SK-N-SH (cell line): ENCODE results near the gene FBXL7. TPM values are rescaled to one million over a fixed set of nuclear protein-coding genes. Genes with fewer than 3 reads are reported as not detected.

Experiments used
- CTCF ChIA-PET: fragments of 300-600, 350-600 bp; formaldehyde crosslinking; extraction: SDS; loops from one replicate; lab custom pipeline; 2021; lab: Yijun Ruan, JAX
- POLR2A ChIA-PET: fragments of 350-600 bp; sonication (Branson Sonifier 250); formaldehyde crosslinking; extraction: SDS; loops from one replicate; lab custom pipeline; 2020; ENCODE audit warnings: antibody characterized with exemption, inconsistent platforms; lab: Yijun Ruan, JAX
- DNase-seq: peaks from one replicate; pipeline ENCODE4 v3.0.0; 2012
- H2AFZ ChIP-seq: fragments of 200-600 bp; sonication (generic); 2 replicates; pipeline ENCODE4 v1.8.1; 2016; ENCODE audit warnings: antibody characterized with exemption, mild to moderate bottlenecking, low read depth
- H3F3A ChIP-seq: fragments of 200-600 bp; sonication (generic); replicated peaks from 2 replicates; pipeline ENCODE3; 2016; ENCODE audit warnings: antibody characterized with exemption, mild to moderate bottlenecking; ENCODE audit not compliant: insufficient read depth
- H3K27ac ChIP-seq, 2 experiments: fragments of 200-500 bp in 1 of 2; fragments of 200-600 bp in 1 of 2; sonication (Bioruptor generic) in 1 of 2; sonication (generic), shearing (Covaris generic) in 1 of 2; 2 replicates each; pipeline versions ENCODE4 v1.5.1 to v1.6.1; 2014 to 2016; ENCODE audit warnings: low read depth in 2 of 2, inconsistent platforms in 1 of 2, low read length in 1 of 2, mild to moderate bottlenecking in 1 of 2, mixed read lengths in 1 of 2
- H3K27me3 ChIP-seq: fragments of 200-600 bp; sonication (generic), shearing (Covaris generic); 2 replicates; pipeline ENCODE4 v1.6.1; 2016; ENCODE audit warnings: mixed run types; ENCODE audit not compliant: insufficient read depth
- H3K36me3 ChIP-seq, 2 experiments: fragments of 200-500 bp in 1 of 2; fragments of 200-600 bp in 1 of 2; sonication (Bioruptor generic) in 1 of 2; sonication (generic) in 1 of 2; replicated peaks in 1 of 2; 2 replicates each; pipeline versions ENCODE3 to v1.5.1; 2014 to 2016; ENCODE audit warnings: low read length in 1 of 2, mild to moderate bottlenecking in 1 of 2; ENCODE audit not compliant: insufficient read depth in 2 of 2, control insufficient read depth in 1 of 2
- H3K4me1 ChIP-seq, 2 experiments: fragments of 200-500 bp in 1 of 2; fragments of 200-600 bp in 1 of 2; sonication (Bioruptor generic) in 1 of 2; sonication (generic), shearing (Covaris generic) in 1 of 2; 2 replicates each; pipeline versions ENCODE4 v1.5.1 to v1.6.1; 2014 to 2016; ENCODE audit warnings: low read depth in 1 of 2, low read length in 1 of 2, mixed run types in 1 of 2; ENCODE audit not compliant: insufficient read depth in 2 of 2, control insufficient read depth in 1 of 2
- H3K4me2 ChIP-seq: fragments of 200-600 bp; sonication (generic), shearing (Covaris generic); 2 replicates; pipeline ENCODE4 v1.6.1; 2017; ENCODE audit warnings: mixed run types
- H3K4me3 ChIP-seq, 2 experiments: fragments of 200-500 bp in 1 of 2; fragments of 200-600 bp in 1 of 2; sonication (Bioruptor generic) in 1 of 2; sonication (generic), shearing (Covaris generic) in 1 of 2; 2 replicates each; pipeline versions ENCODE4 v1.5.1 to v1.8.1; 2014 to 2016; ENCODE audit warnings: low read depth in 2 of 2, inconsistent platforms in 1 of 2, low read length in 1 of 2, mild to moderate bottlenecking in 1 of 2, mixed read lengths in 1 of 2, moderate library complexity in 1 of 2
- H3K79me2 ChIP-seq: fragments of 200-600 bp; sonication (generic); 2 replicates; pipeline ENCODE4 v1.8.1; 2017; ENCODE audit warnings: mild to moderate bottlenecking; ENCODE audit not compliant: insufficient read depth
- H3K9ac ChIP-seq: fragments of 200-600 bp; sonication (generic); 2 replicates; pipeline ENCODE4 v1.6.1; 2017; ENCODE audit warnings: mixed run types
- H3K9me2 ChIP-seq: fragments of 200-600 bp; sonication (generic); 2 replicates; pipeline ENCODE4 v1.6.1; 2017; ENCODE audit warnings: mixed run types
- H3K9me3 ChIP-seq: fragments of 200-600 bp; sonication (generic); 2 replicates; pipeline ENCODE4 v1.6.1; 2017; ENCODE audit warnings: mixed run types, mild to moderate bottlenecking, moderate library complexity
- H4K20me1 ChIP-seq: fragments of 200-600 bp; sonication (generic); 2 replicates; pipeline ENCODE4 v1.6.1; 2017; ENCODE audit warnings: mild to moderate bottlenecking, mixed run types; ENCODE audit not compliant: insufficient read depth
- CHD2 ChIP-seq: fragments of 150-350 bp; IDR thresholded peaks from 2 replicates; pipeline ENCODE4 v1.6.1; 2018; ENCODE audit warnings: low read length; ENCODE audit not compliant: partially characterized antibody
- CTCF ChIP-seq: fragments of 200-600 bp; sonication (generic); IDR thresholded peaks from 2 replicates; pipeline ENCODE4 v1.6.1; 2017; ENCODE audit warnings: antibody characterized with exemption, mild to moderate bottlenecking, moderate library complexity
- ELF1 ChIP-seq: IDR thresholded peaks from 2 replicates; pipeline ENCODE4 v1.4.0; 2012
- EP300 ChIP-seq, 2 experiments: IDR thresholded peaks; 2 replicates each; pipeline versions ENCODE4 v1.4.0 to v1.6.1; 2012; ENCODE audit warnings: borderline replicate concordance in 1 of 2, low read depth in 1 of 2, low read length in 1 of 2
- FOSL2 ChIP-seq: IDR thresholded peaks from 2 replicates; pipeline ENCODE4 v1.4.0; 2012; ENCODE audit warnings: low read depth, mild to moderate bottlenecking, moderate library complexity, borderline replicate concordance
- FOXJ3 ChIP-seq: sonication (generic); formaldehyde crosslinking; IDR thresholded peaks from 2 replicates; pipeline ENCODE4 v1.5.1; 2020; ENCODE audit warnings: mild to moderate bottlenecking, missing genetic modification reagents
- JUND ChIP-seq: IDR thresholded peaks from 2 replicates; pipeline ENCODE4 v1.4.0; 2012
- MAX ChIP-seq: IDR thresholded peaks from 2 replicates; pipeline ENCODE4 v1.4.0; 2012; ENCODE audit warnings: low read depth
- MEF2A ChIP-seq: IDR thresholded peaks from 2 replicates; pipeline ENCODE4 v1.4.0; 2012; ENCODE audit warnings: low read depth, borderline replicate concordance
- MXI1 ChIP-seq: IDR thresholded peaks from 2 replicates; pipeline ENCODE4 v1.6.1; 2012; ENCODE audit warnings: mild to moderate bottlenecking, low read depth, low read length, improper control_type of control experiment
- NFIC ChIP-seq: IDR thresholded peaks from 2 replicates; pipeline ENCODE4 v1.4.0; 2012; ENCODE audit warnings: borderline replicate concordance
- NRF1 ChIP-seq: IDR thresholded peaks from 2 replicates; pipeline ENCODE4 v1.6.1; 2012; ENCODE audit warnings: low read depth, mild to moderate bottlenecking, low read length
- RAD21 ChIP-seq: IDR thresholded peaks from 2 replicates; pipeline ENCODE4 v1.6.1; 2012; ENCODE audit warnings: mild to moderate bottlenecking, low read length
- RXRA ChIP-seq: IDR thresholded peaks from 2 replicates; pipeline ENCODE4 v1.4.0; 2012; ENCODE audit warnings: low read depth, mild to moderate bottlenecking, borderline replicate concordance
- TEAD4 ChIP-seq: IDR thresholded peaks from 2 replicates; pipeline ENCODE4 v1.4.0; 2012; ENCODE audit warnings: mild to moderate bottlenecking, borderline replicate concordance; ENCODE audit not compliant: insufficient read depth
- USF1 ChIP-seq: IDR thresholded peaks from 2 replicates; pipeline ENCODE4 v1.4.0; 2012; ENCODE audit warnings: low read depth, borderline replicate concordance
- YY1 ChIP-seq: IDR thresholded peaks from 2 replicates; pipeline ENCODE4 v1.4.0; 2012; ENCODE audit warnings: low read depth, mild to moderate bottlenecking
- ZBTB33 ChIP-seq: IDR thresholded peaks from 2 replicates; pipeline ENCODE4 v1.4.0; 2012; ENCODE audit warnings: low read depth, borderline replicate concordance
- WGBS: methylation state at CpG from one replicate; pipeline ENCODE4 v1.1.6; 2017; ENCODE audit warnings: low lambda C conversion rate; 5-methylcytosine and 5-hydroxymethylcytosine counted together
- polyA plus RNA-seq, 3 experiments: library from polyadenylated mRNA; depleted of rRNA; stranded (reverse); fragments of >200 nt; gene quantifications; 2 replicates each; pipeline ENCODE4 v1.2.3, GENCODE V29; 2012

The FBXL7 gene
- polyA plus RNA-seq, 1 of the 3 experiments (the other 2 are of a cell fraction): 7.0 TPM

GRCh38 chr5:15819617-15820016 is 319.6 kb downstream of the FBXL7 start:
- no peaks in the 10 kb centered on the region for H3K9me2 ChIP-seq
- no peak overlapping the region for H3K27ac ChIP-seq
- H3K79me2 ChIP-seq: no peaks in the 10 kb centered on the region
- no peaks in the 10 kb centered on the region for H3K9me3 ChIP-seq
- TF ChIP-seq CTCF (no peak), ZBTB33 (no peak), CHD2 (no peak), ELF1 (no peak), YY1 (no peak), EP300 (IDR thresholded peaks at IDR 0.05; ENCODE audit: borderline replicate concordance in 1 of 2, low read depth in 1 of 2, low read length in 1 of 2) (no peak), FOSL2 (no peak), RAD21 (no peak), MXI1 (no peak), NRF1 (no peak), MAX (no peak), RXRA (no peak), USF1 (no peak), FOXJ3 (CRISPR knock-in tag) (no peak), JUND (no peak), NFIC (no peak), TEAD4 (no peak), MEF2A (no peak)
- WGBS: 86% methylated on average over 5 of the region's 5 CpGs
- H3K9ac ChIP-seq: no peak overlapping the region
- H3K27me3 ChIP-seq: no peaks in the 10 kb centered on the region
- POLR2A ChIA-PET: no interaction called here
- no peak overlapping the region for H2AFZ ChIP-seq
- no peaks in the 10 kb centered on the region for H3F3A ChIP-seq
- H3K4me2 ChIP-seq: no peak overlapping the region
- H4K20me1 ChIP-seq: no peaks in the 10 kb centered on the region
- no peak overlapping the region for H3K4me3 ChIP-seq
- DNase-seq: no peak
- peaks cover 0 to 5% of the 10 kb centered on the region in 2 experiments; a peak in 2 of 4 replicates for H3K4me1 ChIP-seq
- CTCF ChIA-PET: interaction anchor here (0.6 to 1.1 kb wide), 2 partner anchors 28 to 184 kb away, joined by 3 read pairs; no protein-coding TSS in a partner anchor
- no peaks in the 10 kb centered on the region for H3K36me3 ChIP-seq
